Effector CD4-positive, alpha-beta T cell (primary cell): Measurements from ENCODE around the gene EXT2.

Experiments used
- DNase-seq: peaks from one replicate; pipeline ENCODE4 v3.0.0-alpha.2; 2020

The EXT2 gene

GRCh38 chr11:44248109-44248508 lies 152.6 kb downstream of the EXT2 start:
- no peak for DNase-seq

GRCh38 chr11:44250421-44250820 lies 154.9 kb downstream of the EXT2 start:
- no peak for DNase-seq

- no peak for DNase-seq
Observed at GRCh38 chr11:44252999-44253602, 157.6 kb downstream of the EXT2 start.

- DNase-seq, result no peak
Observed at GRCh38 chr11:44255406-44256071, 160.1 kb downstream of the EXT2 start.

- no peak for DNase-seq
Observed at GRCh38 chr11:44256673-44257291, 161.3 kb downstream of the EXT2 start.

- no peak for DNase-seq
Observed at GRCh38 chr11:44257338-44258189, 162.1 kb downstream of the EXT2 start.

GRCh38 chr11:44258190-44258489 lies 162.7 kb downstream of the EXT2 start:
- no peak for DNase-seq

GRCh38 chr11:44258839-44259420 lies 163.5 kb downstream of the EXT2 start:
- DNase-seq, result no peak

- DNase-seq, result no peak
Observed at GRCh38 chr11:44260081-44260480, 164.6 kb downstream of the EXT2 start.

GRCh38 chr11:44261800-44262591 lies 166.5 kb downstream of the EXT2 start:
- no peak for DNase-seq

- DNase-seq, result no peak
Observed at GRCh38 chr11:44263738-44264437, 168.4 kb downstream of the EXT2 start.

- no peak for DNase-seq
Observed at GRCh38 chr11:44264438-44264749, 168.9 kb downstream of the EXT2 start.

GRCh38 chr11:44264761-44265160 lies 169.3 kb downstream of the EXT2 start:
- DNase-seq, result no peak

GRCh38 chr11:44266056-44266780 lies 170.7 kb downstream of the EXT2 start:
- no peak for DNase-seq

GRCh38 chr11:44267006-44267749 lies 171.7 kb downstream of the EXT2 start:
- DNase-seq, result no peak

GRCh38 chr11:44267750-44268613 lies 172.5 kb downstream of the EXT2 start:
- DNase-seq, result no peak

- no peak for DNase-seq
Observed at GRCh38 chr11:44268614-44269080, 173.2 kb downstream of the EXT2 start.

- no peak for DNase-seq
Observed at GRCh38 chr11:44269369-44270351, 174.2 kb downstream of the EXT2 start.
